IPS-11a (cell line): ENCODE data around the gene OR8B12.

Experiments used
- H3K4me3 ChIP-seq: one replicate; pipeline ENCODE4 v1.5.1; 2013; ENCODE audit warnings: low read depth, low read length, control low read depth

OR8B12 gene

GRCh38 chr11:124543554-124543953 lies at the start of gene OR8B12:
TSS of gene OR8B12 (minus strand) at chr11:124543654. CDS start at chr11:124543654, 0 bp downstream.
- H3K4me3 ChIP-seq = no peak within 1 kb of the TSS

GRCh38 chr11:124592627-124593026 lies 49.2 kb upstream of the OR8B12 start:
- H3K4me3 ChIP-seq = no peak overlapping the region

GRCh38 chr11:124591430-124591829 lies 48.0 kb upstream of the OR8B12 start:
- no peak overlapping the region for H3K4me3 ChIP-seq

- H3K4me3 ChIP-seq = no peak overlapping the region
Measured at GRCh38 chr11:124586238-124586860, 42.9 kb upstream of the OR8B12 start.

- H3K4me3 ChIP-seq = no peak overlapping the region
Measured at GRCh38 chr11:124584681-124585372, 41.4 kb upstream of the OR8B12 start.

- no peak overlapping the region for H3K4me3 ChIP-seq
Measured at GRCh38 chr11:124583781-124584180, 40.3 kb upstream of the OR8B12 start.

GRCh38 chr11:124582565-124582964 lies 39.1 kb upstream of the OR8B12 start:
- no peak overlapping the region for H3K4me3 ChIP-seq

GRCh38 chr11:124581817-124582216 lies 38.4 kb upstream of the OR8B12 start:
- no peak overlapping the region for H3K4me3 ChIP-seq

GRCh38 chr11:124578761-124579160 lies 35.3 kb upstream of the OR8B12 start:
- no peak overlapping the region for H3K4me3 ChIP-seq

GRCh38 chr11:124577716-124578427 lies 34.4 kb upstream of the OR8B12 start:
- H3K4me3 ChIP-seq = no peak overlapping the region

- H3K4me3 ChIP-seq = no peak overlapping the region
Measured at GRCh38 chr11:124570160-124570559, 26.7 kb upstream of the OR8B12 start.

- H3K4me3 ChIP-seq = no peak within 1 kb of the TSS
Measured at GRCh38 chr11:124569697-124570096, 26.2 kb upstream of the OR8B12 start, which contains the start of gene OR8A1. TSS of gene OR8A1 (plus strand) at chr11:124569997. CDS start at chr11:124570120, 123 bp downstream.

- H3K4me3 ChIP-seq = no peak overlapping the region
Measured at GRCh38 chr11:124556828-124557227, 13.4 kb upstream of the OR8B12 start.

GRCh38 chr11:124551987-124552386 lies 8.5 kb upstream of the OR8B12 start:
- H3K4me3 ChIP-seq = no peak overlapping the region

- H3K4me3 ChIP-seq = no peak overlapping the region
Measured at GRCh38 chr11:124551189-124551588, 7.7 kb upstream of the OR8B12 start.

GRCh38 chr11:124543145-124543544 lies 309 bp downstream of the OR8B12 start:
- H3K4me3 ChIP-seq = no peak overlapping the region

GRCh38 chr11:124541204-124541603 lies 2.2 kb downstream of the OR8B12 start:
- no peak overlapping the region for H3K4me3 ChIP-seq

GRCh38 chr11:124538019-124538418 lies 5.4 kb downstream of the OR8B12 start:
- H3K4me3 ChIP-seq = no peak overlapping the region

- H3K4me3 ChIP-seq = no peak overlapping the region
Measured at GRCh38 chr11:124536520-124536919, 6.9 kb downstream of the OR8B12 start.

GRCh38 chr11:124535552-124536232 lies 7.8 kb downstream of the OR8B12 start:
- no peak overlapping the region for H3K4me3 ChIP-seq

- no peak overlapping the region for H3K4me3 ChIP-seq
Measured at GRCh38 chr11:124534051-124534450, 9.4 kb downstream of the OR8B12 start.
